Activated T-cell treated with anti-CD3 and anti-CD28 coated beads for 24 hours (primary cell): ENCODE measurements around the gene PLEKHS1.

Source experiments
- DNase-seq: peaks from one replicate; pipeline ENCODE4 v3.0.0-alpha.2; 2020; ENCODE audit warnings: low read depth

PLEKHS1 gene

GRCh38 chr10:113751181-113751732 lies at the start of gene PLEKHS1:
Gene PLEKHS1, plus strand, starts transcription at chr10:113751682. Its CDS starts 3,596 bp downstream, at chr10:113755278.
- no peak for DNase-seq

GRCh38 chr10:113704637-113705343 lies 46.7 kb upstream of the PLEKHS1 start:
- peak; percentile 20 for DNase-seq

DNA sequence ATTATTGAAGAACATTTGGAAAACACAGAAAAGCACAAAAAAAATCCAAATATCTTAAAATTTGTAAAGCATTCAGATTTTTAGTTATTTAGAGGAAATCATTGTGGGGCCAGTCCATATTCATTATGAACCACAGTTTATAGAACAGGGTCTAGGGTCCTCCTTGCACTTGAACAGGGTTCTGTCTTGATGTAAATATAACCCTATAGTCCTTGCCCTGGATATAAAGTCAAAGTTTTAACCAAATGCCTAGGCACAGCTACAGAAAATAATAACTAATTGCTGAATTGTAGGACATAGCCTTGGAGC lies 46.2 kb upstream of the PLEKHS1 start:
- DNase-seq, result no peak

GRCh38 chr10:113706623-113707022 lies 44.9 kb upstream of the PLEKHS1 start:
- DNase-seq, result no peak

GRCh38 chr10:113708640-113709039 lies 42.8 kb upstream of the PLEKHS1 start:
- DNase-seq, result no peak

- DNase-seq, result no peak
Measured at GRCh38 chr10:113709221-113709838, 42.2 kb upstream of the PLEKHS1 start.

- DNase-seq, result no peak
Measured at GRCh38 chr10:113711142-113711541, 40.3 kb upstream of the PLEKHS1 start.

DNA sequence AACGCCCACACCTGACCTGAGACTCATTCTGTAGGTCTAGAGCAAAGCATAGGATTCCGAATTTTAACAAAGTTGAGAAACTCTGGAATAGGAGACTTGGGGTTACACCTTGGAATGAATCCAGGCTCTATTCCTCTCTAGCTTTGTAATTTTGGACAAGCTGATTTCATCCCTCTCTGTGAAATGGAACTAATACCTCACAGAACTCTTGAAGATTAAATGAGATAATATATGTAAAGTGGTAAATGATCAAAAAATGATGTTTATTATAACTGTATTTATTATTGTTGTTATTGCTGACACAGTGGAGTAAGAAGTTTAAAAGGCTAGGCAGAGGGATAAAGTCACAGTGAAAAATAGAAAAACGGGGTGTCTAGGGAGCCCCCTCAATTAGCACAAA lies 39.5 kb upstream of the PLEKHS1 start:
- no peak for DNase-seq

DNA sequence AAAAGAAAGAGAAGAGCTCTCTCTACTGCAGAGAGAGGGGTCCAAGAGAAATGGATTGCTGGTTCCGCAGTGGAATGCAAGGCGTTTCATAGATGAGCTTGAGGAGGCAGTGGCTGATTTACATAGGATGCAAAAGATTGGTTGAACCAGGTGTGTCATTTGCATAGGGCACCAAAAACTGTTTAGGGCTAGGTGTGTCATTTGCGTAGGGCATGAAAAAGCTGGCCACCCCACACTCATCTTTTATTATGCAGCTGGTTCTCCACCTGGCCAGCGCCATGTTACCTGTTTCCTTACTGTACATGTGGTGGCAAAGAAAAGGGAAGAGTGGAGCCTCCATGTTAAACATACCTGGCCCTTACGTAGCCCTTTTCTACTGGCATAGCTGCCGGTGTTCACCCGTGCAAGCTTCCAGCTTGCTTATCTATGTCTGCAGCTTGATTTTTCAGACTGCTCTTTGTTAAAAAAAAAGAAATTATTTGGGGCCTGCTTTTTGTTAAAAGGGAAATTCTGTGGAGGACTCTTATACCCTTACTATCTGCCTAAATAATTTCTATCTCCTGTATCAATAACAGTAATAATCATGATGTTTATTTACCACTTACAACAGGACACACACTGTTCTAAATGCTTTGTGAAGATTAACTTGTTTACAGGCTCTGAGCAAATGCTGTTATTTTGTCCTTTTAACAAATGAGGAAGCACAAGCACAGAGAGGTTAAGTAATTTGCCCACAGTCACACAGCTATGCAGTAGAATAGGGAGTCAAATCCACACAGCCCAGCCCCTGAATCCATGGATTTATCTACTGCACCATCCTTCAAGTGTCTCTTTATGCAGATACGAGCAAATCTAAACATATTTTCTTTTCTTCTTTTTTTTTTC lies 38.5 kb upstream of the PLEKHS1 start:
- no peak for DNase-seq

DNA sequence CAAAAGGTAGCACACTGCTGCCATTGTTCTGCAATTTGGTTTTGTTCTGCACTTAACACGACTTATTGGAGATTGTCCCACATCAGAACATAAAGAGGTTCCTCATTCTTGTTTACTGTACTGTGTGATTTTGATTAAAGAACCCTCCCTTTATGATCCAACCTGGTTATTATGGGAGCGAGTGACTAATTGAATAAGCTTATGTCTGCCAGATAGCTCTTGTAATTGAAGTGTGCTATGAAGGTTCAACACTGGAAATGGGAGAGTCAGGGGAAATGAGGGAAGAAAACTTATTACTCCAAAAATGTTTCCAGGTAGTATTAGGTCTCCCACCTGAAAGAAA lies 37.9 kb upstream of the PLEKHS1 start:
- DNase-seq, result no peak

GRCh38 chr10:113716109-113716910 lies 35.2 kb upstream of the PLEKHS1 start:
- no peak for DNase-seq

- no peak for DNase-seq
Measured at GRCh38 chr10:113718969-113719822, 32.3 kb upstream of the PLEKHS1 start.

DNA sequence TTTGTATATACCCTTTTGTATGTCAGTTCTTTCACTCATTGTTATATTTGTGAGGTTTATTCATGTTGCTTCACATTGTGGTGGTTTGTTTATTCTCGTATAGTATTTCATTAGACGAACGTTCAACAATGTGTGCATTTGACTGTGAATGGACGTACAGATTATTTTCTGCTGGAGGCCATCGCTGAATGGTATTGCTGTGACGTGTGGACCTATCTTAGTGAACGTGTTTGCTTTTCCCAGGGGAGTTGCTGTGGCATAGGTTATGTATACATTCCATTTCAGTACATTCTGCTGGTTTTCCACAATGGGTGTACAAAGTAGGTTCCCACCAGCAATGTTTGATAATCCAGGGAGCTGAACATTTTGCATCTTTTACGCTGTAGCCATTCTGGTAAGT lies 31.1 kb upstream of the PLEKHS1 start:
- no peak for DNase-seq

DNA sequence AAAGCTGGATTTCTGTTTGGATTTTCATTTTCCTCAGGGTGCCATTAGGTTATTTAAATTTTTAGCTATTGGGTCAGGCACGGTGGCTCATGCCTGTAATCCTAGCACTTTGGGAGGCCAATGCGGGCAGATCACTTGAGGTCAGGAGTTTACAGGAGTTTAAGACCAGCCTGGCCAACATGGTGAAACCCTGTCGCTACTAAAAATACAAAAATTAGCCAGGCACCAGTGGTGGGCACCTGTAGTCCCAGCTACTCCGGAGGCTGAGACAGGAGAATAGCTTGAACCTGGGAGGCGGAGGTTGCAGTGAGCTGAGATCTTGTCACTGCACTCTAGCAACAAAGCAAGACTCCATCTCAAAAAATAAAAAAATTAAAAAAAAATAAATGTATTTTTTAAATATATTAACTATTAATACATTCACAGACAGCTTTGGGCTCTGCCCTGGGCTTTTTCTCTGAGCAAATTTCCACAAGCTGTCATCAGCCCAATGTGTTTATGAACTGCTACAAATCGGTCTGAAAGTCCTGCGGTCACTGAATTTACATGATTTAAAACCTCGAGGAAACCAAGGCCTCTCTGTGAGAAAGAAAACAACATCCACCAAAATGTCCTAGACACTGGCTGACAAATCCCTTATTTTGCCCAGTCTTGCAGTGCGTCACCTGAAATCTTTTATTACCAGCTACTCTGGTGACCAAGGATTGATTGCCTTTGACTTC lies 19.2 kb upstream of the PLEKHS1 start:
- no peak for DNase-seq

DNA sequence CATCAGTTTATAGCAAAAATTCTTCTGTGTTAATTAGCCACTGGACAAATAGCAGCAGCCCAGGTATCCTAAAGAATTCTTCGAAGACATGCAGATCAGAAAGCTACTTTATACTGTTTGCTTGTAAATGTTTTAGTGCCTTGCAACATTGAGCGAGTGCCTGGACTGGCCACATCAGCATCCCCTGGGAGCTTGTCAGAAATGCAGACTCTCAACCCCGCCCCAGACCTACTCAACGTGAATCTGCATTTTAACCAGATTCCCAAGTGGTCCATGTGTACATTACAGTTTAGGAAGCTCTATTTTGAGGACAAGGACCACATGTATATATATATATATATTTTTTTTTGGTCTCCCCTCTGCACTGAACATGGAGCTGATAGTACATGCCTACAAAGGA lies 18.5 kb upstream of the PLEKHS1 start:
- DNase-seq, result no peak

DNA sequence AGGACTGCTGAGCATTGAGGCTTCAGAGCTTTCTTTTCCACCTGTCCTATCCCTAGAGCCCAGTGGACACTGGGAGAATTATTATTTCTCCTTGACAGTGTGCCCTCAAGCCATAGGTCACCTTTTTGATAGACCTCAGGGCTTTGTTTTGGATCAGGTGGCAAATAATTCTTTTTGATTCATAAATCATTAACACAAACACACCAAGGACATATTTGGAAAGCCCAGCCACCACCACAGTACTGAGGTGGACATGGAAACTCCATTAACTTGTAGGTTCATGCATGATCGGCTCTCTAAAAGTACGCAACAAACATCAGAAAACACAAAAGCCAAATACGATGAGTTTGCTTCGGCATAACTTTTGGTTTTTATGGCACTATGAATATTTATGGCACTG lies 17.8 kb upstream of the PLEKHS1 start:
- DNase-seq, result no peak

DNA sequence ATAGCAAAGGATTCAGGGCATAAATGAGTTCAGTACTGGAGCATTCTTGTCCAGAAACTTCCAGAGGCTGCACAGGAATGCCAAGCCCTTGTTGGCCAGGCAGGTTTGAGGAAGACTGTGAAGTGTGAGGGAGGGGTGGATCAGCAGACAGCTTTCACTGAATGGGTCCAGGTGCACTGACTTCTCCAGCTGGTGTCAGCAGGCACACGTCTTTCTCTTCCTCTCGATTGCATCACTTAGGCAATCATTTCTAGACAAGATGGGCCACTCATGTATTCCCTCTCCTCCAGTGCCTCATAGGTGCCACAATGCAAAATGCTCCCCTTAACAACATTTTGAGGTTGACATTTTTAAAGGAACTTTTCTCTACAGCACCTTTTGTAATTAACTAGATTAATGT lies 15.6 kb upstream of the PLEKHS1 start:
- no peak for DNase-seq

- DNase-seq, result no peak
Measured at GRCh38 chr10:113736576-113736975, 14.9 kb upstream of the PLEKHS1 start.

DNA sequence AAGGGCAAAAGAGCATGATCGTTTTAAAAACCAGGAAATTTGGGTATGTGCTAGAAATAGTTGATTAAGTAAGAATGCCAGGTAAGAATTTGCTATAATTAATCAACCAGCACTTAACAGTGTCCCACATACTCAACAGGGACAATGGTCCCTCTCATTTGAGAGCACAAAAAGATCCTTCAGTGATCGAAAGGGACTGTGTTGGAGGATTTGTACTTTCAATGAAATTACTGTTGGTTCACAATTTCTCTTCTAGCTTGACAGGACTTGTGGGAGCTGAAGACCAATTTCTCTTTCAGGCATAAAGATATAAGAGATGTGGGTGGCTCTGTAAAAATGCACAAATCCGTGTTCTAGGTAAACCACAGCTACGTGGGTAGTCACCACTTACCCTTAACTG lies 12.5 kb upstream of the PLEKHS1 start:
- no peak for DNase-seq

- DNase-seq, result no peak
Measured at GRCh38 chr10:113739577-113739976, 11.9 kb upstream of the PLEKHS1 start.
